ENCODE data around the gene PSKH1. TPM values are rescaled to one million over a fixed set of nuclear protein-coding genes. Genes with fewer than 3 reads are reported as not detected.

PSKH1 gene
- total and polyA plus RNA-seq, 9 of the 15 experiments (the other 6 are each of a cell fraction or from before 2014, with no cell fraction given), result 0.96 to 20.9 (median 9.4) TPM

DNA sequence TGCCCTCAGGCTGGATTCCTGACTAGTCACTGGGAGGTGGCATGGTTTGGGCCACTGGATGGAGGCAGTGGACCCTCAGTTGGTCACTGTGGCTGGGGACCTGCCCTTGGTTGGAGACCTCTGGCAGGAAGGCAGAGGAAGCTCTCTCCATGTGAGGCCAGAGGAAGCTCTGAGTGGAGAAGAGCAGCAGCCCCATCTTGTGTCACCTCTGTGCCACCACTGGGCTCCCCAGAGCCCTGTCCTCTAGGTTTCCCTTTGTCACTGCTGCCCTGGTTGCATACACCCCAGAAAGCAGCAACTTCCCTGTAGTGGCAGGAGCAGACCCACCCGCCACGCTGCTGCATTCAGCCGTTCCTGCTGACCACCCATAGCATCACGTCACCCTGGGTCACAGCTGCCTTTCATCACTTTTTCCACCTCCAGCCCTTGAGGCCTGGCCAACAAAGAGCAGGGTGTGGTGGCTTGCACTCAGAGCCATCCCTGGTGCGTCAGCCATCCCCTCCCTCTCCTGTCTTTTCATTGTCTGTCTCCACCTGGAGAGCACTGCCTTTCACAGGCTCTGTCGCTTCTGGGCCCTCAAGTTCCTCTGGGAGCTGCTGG is 26.7 kb downstream of the PSKH1 start (continued):
- TF ChIP-seq, protein P1, sequence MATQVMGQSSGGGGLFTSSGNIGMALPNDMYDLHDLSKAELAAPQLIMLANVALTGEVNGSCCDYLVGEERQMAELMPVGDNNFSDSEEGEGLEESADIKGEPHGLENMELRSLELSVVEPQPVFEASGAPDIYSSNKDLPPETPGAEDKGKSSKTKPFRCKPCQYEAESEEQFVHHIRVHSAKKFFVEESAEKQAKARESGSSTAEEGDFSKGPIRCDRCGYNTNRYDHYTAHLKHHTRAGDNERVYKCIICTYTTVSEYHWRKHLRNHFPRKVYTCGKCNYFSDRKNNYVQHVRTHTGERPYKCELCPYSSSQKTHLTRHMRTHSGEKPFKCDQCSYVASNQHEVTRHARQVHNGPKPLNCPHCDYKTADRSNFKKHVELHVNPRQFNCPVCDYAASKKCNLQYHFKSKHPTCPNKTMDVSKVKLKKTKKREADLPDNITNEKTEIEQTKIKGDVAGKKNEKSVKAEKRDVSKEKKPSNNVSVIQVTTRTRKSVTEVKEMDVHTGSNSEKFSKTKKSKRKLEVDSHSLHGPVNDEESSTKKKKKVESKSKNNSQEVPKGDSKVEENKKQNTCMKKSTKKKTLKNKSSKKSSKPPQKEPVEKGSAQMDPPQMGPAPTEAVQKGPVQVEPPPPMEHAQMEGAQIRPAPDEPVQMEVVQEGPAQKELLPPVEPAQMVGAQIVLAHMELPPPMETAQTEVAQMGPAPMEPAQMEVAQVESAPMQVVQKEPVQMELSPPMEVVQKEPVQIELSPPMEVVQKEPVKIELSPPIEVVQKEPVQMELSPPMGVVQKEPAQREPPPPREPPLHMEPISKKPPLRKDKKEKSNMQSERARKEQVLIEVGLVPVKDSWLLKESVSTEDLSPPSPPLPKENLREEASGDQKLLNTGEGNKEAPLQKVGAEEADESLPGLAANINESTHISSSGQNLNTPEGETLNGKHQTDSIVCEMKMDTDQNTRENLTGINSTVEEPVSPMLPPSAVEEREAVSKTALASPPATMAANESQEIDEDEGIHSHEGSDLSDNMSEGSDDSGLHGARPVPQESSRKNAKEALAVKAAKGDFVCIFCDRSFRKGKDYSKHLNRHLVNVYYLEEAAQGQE (IDR thresholded peaks at IDR 0.05; ENCODE audit: borderline replicate concordance), result peak; percentile 26; the same call in 1 of the 2 replicates
- TF ChIP-seq, protein P1 (CRISPR knock-in tag; IDR thresholded peaks at IDR 0.05; ENCODE audit: low read depth), result no peak
- TF ChIP-seq, protein P2, sequence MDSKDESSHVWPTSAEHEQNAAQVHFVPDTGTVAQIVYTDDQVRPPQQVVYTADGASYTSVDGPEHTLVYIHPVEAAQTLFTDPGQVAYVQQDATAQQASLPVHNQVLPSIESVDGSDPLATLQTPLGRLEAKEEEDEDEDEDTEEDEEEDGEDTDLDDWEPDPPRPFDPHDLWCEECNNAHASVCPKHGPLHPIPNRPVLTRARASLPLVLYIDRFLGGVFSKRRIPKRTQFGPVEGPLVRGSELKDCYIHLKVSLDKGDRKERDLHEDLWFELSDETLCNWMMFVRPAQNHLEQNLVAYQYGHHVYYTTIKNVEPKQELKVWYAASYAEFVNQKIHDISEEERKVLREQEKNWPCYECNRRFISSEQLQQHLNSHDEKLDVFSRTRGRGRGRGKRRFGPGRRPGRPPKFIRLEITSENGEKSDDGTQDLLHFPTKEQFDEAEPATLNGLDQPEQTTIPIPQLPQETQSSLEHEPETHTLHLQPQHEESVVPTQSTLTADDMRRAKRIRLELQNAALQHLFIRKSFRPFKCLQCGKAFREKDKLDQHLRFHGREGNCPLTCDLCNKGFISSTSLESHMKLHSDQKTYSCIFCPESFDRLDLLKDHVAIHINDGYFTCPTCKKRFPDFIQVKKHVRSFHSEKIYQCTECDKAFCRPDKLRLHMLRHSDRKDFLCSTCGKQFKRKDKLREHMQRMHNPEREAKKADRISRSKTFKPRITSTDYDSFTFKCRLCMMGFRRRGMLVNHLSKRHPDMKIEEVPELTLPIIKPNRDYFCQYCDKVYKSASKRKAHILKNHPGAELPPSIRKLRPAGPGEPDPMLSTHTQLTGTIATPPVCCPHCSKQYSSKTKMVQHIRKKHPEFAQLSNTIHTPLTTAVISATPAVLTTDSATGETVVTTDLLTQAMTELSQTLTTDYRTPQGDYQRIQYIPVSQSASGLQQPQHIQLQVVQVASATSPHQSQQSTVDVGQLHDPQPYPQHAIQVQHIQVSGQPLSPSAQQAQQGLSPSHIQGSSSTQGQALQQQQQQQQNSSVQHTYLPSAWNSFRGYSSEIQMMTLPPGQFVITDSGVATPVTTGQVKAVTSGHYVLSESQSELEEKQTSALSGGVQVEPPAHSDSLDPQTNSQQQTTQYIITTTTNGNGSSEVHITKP (IDR thresholded peaks at IDR 0.05; ENCODE audit: partially characterized antibody), result no peak
- TF ChIP-seq TAF7 (tag; IDR thresholded peaks at IDR 0.05) (no peak), CBFA2T3 (IDR thresholded peaks at IDR 0.05) (no peak), RAD21 (CRISPR knock-in tag; conservative IDR thresholded peaks at IDR 0.05 in 1 of 2, IDR thresholded peaks at IDR 0.05 in 1 of 2) (peak in 1 of 2 experiments; percentile 58; a peak in 2 of 4 replicates), CBFA2T2 (conservative IDR thresholded peaks at IDR 0.05) (no peak)
